Measurements from ENCODE around the gene ACP5.

DNA sequence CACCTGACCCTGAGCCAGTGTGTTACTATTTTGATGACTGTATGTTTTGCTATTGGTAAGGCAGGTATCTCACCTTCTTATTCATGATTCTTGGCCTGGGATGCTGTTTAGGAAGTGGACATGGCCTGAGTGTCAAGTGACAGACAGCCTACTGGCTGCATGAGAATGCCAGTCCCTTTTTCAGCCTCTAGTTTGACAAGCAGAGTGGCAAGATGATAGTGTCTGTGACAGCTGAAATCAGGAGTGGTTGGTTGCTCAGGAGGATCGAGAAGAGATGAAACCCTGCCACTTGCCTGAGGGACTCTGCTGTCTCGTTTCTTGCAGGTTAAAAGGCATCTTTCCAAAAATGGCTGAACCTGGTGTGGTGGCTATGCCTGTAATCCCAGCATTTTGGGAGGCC is 11.3 kb downstream of the ACP5 start:
- TF ChIP-seq CTCF (conservative IDR thresholded peaks at IDR 0.05) (no peak), ZFX (IDR thresholded peaks at IDR 0.05) (no peak)

All from C4-2B (cell line).